OCI-LY1 (cell line): ENCODE results near the gene EFR3B.

Experiments used
- H2AFZ ChIP-seq: fragments of 200-600 bp; sonication (generic), shearing (Covaris generic); 2 replicates; pipeline ENCODE4 v1.6.0; 2014; ENCODE audit warnings: antibody characterized with exemption, mild to moderate bottlenecking, low read length
- H3F3A ChIP-seq: fragments of 200-600 bp; sonication (generic), shearing (Covaris generic); 2 replicates; pipeline ENCODE4 v1.6.0; 2014; ENCODE audit warnings: mild to moderate bottlenecking, antibody characterized with exemption, low read length, moderate library complexity; ENCODE audit not compliant: insufficient read depth
- H3K27ac ChIP-seq: fragments of 200-600 bp; sonication (generic); 2 replicates; pipeline ENCODE4 v1.5.1; 2014; ENCODE audit warnings: low read length, mixed run types, mild to moderate bottlenecking, low read depth; ENCODE audit not compliant: poor library complexity, severe bottlenecking
- H3K27me3 ChIP-seq: fragments of 200-600 bp; sonication (generic); 2 replicates; pipeline ENCODE4 v1.6.0; 2014; ENCODE audit warnings: antibody characterized with exemption, mild to moderate bottlenecking, low read length, moderate library complexity; ENCODE audit not compliant: insufficient read depth
- H3K36me3 ChIP-seq: fragments of 200-600 bp; sonication (generic); 2 replicates; pipeline ENCODE4 v1.6.1; 2014; ENCODE audit warnings: mild to moderate bottlenecking, antibody characterized with exemption, low read length, moderate library complexity, mixed read lengths; ENCODE audit not compliant: insufficient read depth
- H3K4me1 ChIP-seq: fragments of 200-600 bp; sonication (generic); 2 replicates; pipeline ENCODE4 v1.5.1; 2014; ENCODE audit warnings: mild to moderate bottlenecking, low read length, moderate library complexity; ENCODE audit not compliant: insufficient read depth, severe bottlenecking
- H3K4me2 ChIP-seq: fragments of 200-600 bp; sonication (generic), shearing (Covaris generic); 2 replicates; pipeline ENCODE4 v1.6.1; 2014; ENCODE audit warnings: low read length
- H3K4me3 ChIP-seq: fragments of 200-600 bp; sonication (generic); 2 replicates; pipeline ENCODE4 v1.5.1; 2014; ENCODE audit warnings: low read length, low read depth, mild to moderate bottlenecking, mixed read lengths; ENCODE audit not compliant: poor library complexity, severe bottlenecking
- H3K79me2 ChIP-seq: fragments of 200-600 bp; shearing (Covaris generic); 2 replicates; pipeline ENCODE4 v1.6.1; 2016; ENCODE audit warnings: mixed run types, low read length, mixed read lengths; ENCODE audit not compliant: insufficient read depth
- H3K9ac ChIP-seq: fragments of 200-600 bp; sonication (generic), shearing (Covaris generic); 2 replicates; pipeline ENCODE4 v1.6.1; 2014; ENCODE audit warnings: mild to moderate bottlenecking, low read length, mixed read lengths
- H3K9me2 ChIP-seq: fragments of 200-600 bp; sonication (generic), shearing (Covaris generic); 2 replicates; pipeline ENCODE4 v1.6.1; 2014; ENCODE audit warnings: low read depth, mild to moderate bottlenecking, low read length, mixed read lengths
- H3K9me3 ChIP-seq: fragments of 200-600 bp; shearing (Covaris generic); 2 replicates; pipeline ENCODE4 v1.6.1; 2014; ENCODE audit warnings: low read length, mixed read lengths
- H4K20me1 ChIP-seq: fragments of 200-600 bp; sonication (generic), shearing (Covaris generic); 2 replicates; pipeline ENCODE4 v1.6.0; 2016; ENCODE audit warnings: mild to moderate bottlenecking, low read length; ENCODE audit not compliant: insufficient read depth
- CTCF ChIP-seq: fragments of 200-600 bp; sonication (generic), shearing (Covaris generic); IDR thresholded peaks from 2 replicates; pipeline ENCODE4 v1.5.1; 2017; ENCODE audit warnings: mild to moderate bottlenecking, antibody characterized with exemption, low read length, moderate library complexity, mixed read lengths
- EZH2 ChIP-seq: fragments of 200-600 bp; sonication (generic), shearing (Covaris generic); IDR thresholded peaks from 2 replicates; pipeline ENCODE4 v1.8.0; 2017; ENCODE audit warnings: borderline replicate concordance, mixed run types, mild to moderate bottlenecking, antibody characterized with exemption, low read length, moderate library complexity, mixed read lengths

The EFR3B gene

GRCh38 chr2:25039126-25039525 lies 2.8 kb upstream of the EFR3B start:
- Histone ChIP-seq H4K20me1 (no peaks in the 10 kb centered on the region), H3K4me2 (no peak overlapping the region), H3K4me1 (peaks cover 15% of the 10 kb centered on the region), H3K27me3 (peaks cover 16% of the 10 kb centered on the region; the same call in 1 of the 2 replicates), H3K36me3 (no peaks in the 10 kb centered on the region), H2AFZ (no peak overlapping the region), H3K27ac (no peak overlapping the region), H3K9me2 (no peaks in the 10 kb centered on the region), H3K4me3 (no peak overlapping the region), H3K9me3 (no peaks in the 10 kb centered on the region), H3K9ac (no peak overlapping the region), H3K79me2 (no peaks in the 10 kb centered on the region), H3F3A (no peaks in the 10 kb centered on the region)
- no peak for TF ChIP-seq CTCF
- TF ChIP-seq EZH2: no peak

- Histone ChIP-seq H2AFZ (no peak overlapping the region), H3K9ac (no peak overlapping the region; the same call in 1 of the 2 replicates)
Measured at GRCh38 chr2:25041307-25041927, 459 bp upstream of the EFR3B start.

GRCh38 chr2:25042321-25043240 lies 705 bp downstream of the EFR3B start:
- Histone ChIP-seq H3K4me3 (peak overlapping the region; percentile 65), H3K9me3 (no peaks in the 10 kb centered on the region)
- no peak for TF ChIP-seq CTCF
- no peak; the same call in 1 of the 2 replicates for TF ChIP-seq EZH2

More at GRCh38 chr2:25041307-25041927, 459 bp upstream of the EFR3B start:
- Histone ChIP-seq H3K27me3 (peaks cover 16% of the 10 kb centered on the region; the same call in 1 of the 2 replicates), H3K4me2 (peak overlapping the region; percentile 77), H3K36me3 (no peaks in the 10 kb centered on the region), H3K79me2 (no peaks in the 10 kb centered on the region), H3K4me1 (peaks cover 15% of the 10 kb centered on the region), H3F3A (no peaks in the 10 kb centered on the region), H3K9me3 (no peaks in the 10 kb centered on the region), H4K20me1 (no peaks in the 10 kb centered on the region), H3K27ac (no peak overlapping the region), H3K9me2 (no peaks in the 10 kb centered on the region), H3K4me3 (peak overlapping the region; percentile 50)
- TF ChIP-seq CTCF: no peak
- TF ChIP-seq EZH2: no peak

More at GRCh38 chr2:25042321-25043240, 705 bp downstream of the EFR3B start:
- Histone ChIP-seq H3F3A (no peaks in the 10 kb centered on the region), H3K9me2 (no peaks in the 10 kb centered on the region), H3K27me3 (peaks cover 16% of the 10 kb centered on the region; the same call in 1 of the 2 replicates), H3K36me3 (no peaks in the 10 kb centered on the region), H3K79me2 (no peaks in the 10 kb centered on the region), H4K20me1 (no peaks in the 10 kb centered on the region), H3K9ac (peak overlapping the region; percentile 47; the same call in 1 of the 2 replicates), H3K4me1 (peaks cover 15% of the 10 kb centered on the region), H3K27ac (no peak overlapping the region), H3K4me2 (peak overlapping the region; percentile 95), H2AFZ (no peak overlapping the region)
